ENCODE measurements around the gene LRRFIP2.

- TF ChIP-seq CTCF (conservative IDR thresholded peaks at IDR 0.05; ENCODE audit: low read depth, low read length) = no peak
- TF ChIP-seq RFX5 (IDR thresholded peaks at IDR 0.05; ENCODE audit: low read depth, low read length) = no peak
- TF ChIP-seq, protein P1, sequence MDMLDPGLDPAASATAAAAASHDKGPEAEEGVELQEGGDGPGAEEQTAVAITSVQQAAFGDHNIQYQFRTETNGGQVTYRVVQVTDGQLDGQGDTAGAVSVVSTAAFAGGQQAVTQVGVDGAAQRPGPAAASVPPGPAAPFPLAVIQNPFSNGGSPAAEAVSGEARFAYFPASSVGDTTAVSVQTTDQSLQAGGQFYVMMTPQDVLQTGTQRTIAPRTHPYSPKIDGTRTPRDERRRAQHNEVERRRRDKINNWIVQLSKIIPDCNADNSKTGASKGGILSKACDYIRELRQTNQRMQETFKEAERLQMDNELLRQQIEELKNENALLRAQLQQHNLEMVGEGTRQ (IDR thresholded peaks at IDR 0.05; ENCODE audit: low read depth, low read length) = no peak
- no peak for TF ChIP-seq SMC3 (IDR thresholded peaks at IDR 0.05; ENCODE audit: low read depth, low read length)
- no peak for TF ChIP-seq MXI1 (IDR thresholded peaks at IDR 0.05; ENCODE audit: borderline replicate concordance, low read depth, low read length)
- TF ChIP-seq POLR2A (IDR thresholded peaks at IDR 0.05; ENCODE audit: low read depth, low read length) = no peak
- TF ChIP-seq RAD21 (IDR thresholded peaks at IDR 0.05; ENCODE audit: low read length) = no peak
- TF ChIP-seq, protein P2, sequence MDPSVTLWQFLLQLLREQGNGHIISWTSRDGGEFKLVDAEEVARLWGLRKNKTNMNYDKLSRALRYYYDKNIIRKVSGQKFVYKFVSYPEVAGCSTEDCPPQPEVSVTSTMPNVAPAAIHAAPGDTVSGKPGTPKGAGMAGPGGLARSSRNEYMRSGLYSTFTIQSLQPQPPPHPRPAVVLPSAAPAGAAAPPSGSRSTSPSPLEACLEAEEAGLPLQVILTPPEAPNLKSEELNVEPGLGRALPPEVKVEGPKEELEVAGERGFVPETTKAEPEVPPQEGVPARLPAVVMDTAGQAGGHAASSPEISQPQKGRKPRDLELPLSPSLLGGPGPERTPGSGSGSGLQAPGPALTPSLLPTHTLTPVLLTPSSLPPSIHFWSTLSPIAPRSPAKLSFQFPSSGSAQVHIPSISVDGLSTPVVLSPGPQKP (IDR thresholded peaks at IDR 0.05; ENCODE audit: borderline replicate concordance, low read depth, low read length) = no peak
- TF ChIP-seq CEBPB (IDR thresholded peaks at IDR 0.05; ENCODE audit: low read depth, low read length) = peak; percentile 52
- no peak for TF ChIP-seq CHD1 (IDR thresholded peaks at IDR 0.05; ENCODE audit: low read depth, low read length)
- TF ChIP-seq MAFK (IDR thresholded peaks at IDR 0.05; ENCODE audit: low read depth, low read length) = no peak
- TF ChIP-seq RCOR1 (IDR thresholded peaks at IDR 0.05; ENCODE audit: insufficient replicate concordance, low read length) = no peak
- TF ChIP-seq FOS (IDR thresholded peaks at IDR 0.05; ENCODE audit: low read depth, low read length) = no peak
Measured at GRCh38 chr3:37154668-37155314, 19.6 kb downstream of the LRRFIP2 start.

Data from IMR-90 (cell line).